B cell (primary cell): ENCODE data around the gene NRG2. TPM values are rescaled to one million over a fixed set of nuclear protein-coding genes. Genes with fewer than 3 reads are reported as not detected.

ENCODE experiments used
- ATAC-seq: fragments of 200-7000 bp; cut with Tn5 transposase; one replicate; pipeline ENCODE4 v1.10.0; 2021; ENCODE audit warnings: low read depth, mild to moderate bottlenecking, moderate number of reproducible peaks, moderate library complexity
- CTCF ChIA-PET: fragments of 350-600 bp; sonication (Branson Sonifier 250); formaldehyde crosslinking; loops from one replicate; lab custom pipeline; 2021; ENCODE audit warnings: antibody characterized with exemption, inconsistent platforms; lab: Charles Lee
- POLR2A ChIA-PET: fragments of 350-600 bp; sonication (Branson Sonifier 250); formaldehyde crosslinking; loops from one replicate; lab custom pipeline; 2021; ENCODE audit warnings: antibody characterized with exemption; lab: Charles Lee
- DNase-seq: peaks from one replicate; pipeline ENCODE4 v3.0.0; 2013
- H2AFZ ChIP-seq: 2 replicates; pipeline ENCODE4 v1.6.1; 2012; ENCODE audit warnings: mild to moderate bottlenecking, low read depth, low read length; ENCODE audit not compliant: insufficient read depth, poor library complexity, severe bottlenecking
- H3K27ac ChIP-seq, 2 donors: 1 replicate in 1 of 2; 2 replicates in 1 of 2; pipeline ENCODE4 v1.5.1; 2012 to 2013; ENCODE audit warnings: low read length in 2 of 2, mild to moderate bottlenecking in 2 of 2, moderate library complexity in 1 of 2
- H3K27me3 ChIP-seq, 4 experiments: fragments of 200-600 bp in 1 of 4; sonication (generic) in 1 of 4; replicated peaks in 1 of 4; 1 replicate in 2 of 4; 2 replicates in 2 of 4; pipeline versions ENCODE4 v1.6.1 to v1.7.0; 2013 to 2016; ENCODE audit warnings: low read length in 3 of 4, mild to moderate bottlenecking in 2 of 4, mixed read lengths in 1 of 4, moderate library complexity in 1 of 4; ENCODE audit not compliant: insufficient read depth in 4 of 4, control insufficient read depth in 3 of 4; ENCODE audit errors: control extremely low read depth in 1 of 4
- H3K36me3 ChIP-seq, 2 experiments: replicated peaks in 1 of 2; 1 replicate in 1 of 2; 2 replicates in 1 of 2; pipeline versions ENCODE4 v1.6.1 to v1.7.1; 2013; ENCODE audit warnings: low read length in 1 of 2; ENCODE audit not compliant: insufficient read depth in 2 of 2, control insufficient read depth in 1 of 2; ENCODE audit errors: control extremely low read depth in 1 of 2, extremely low read depth in 1 of 2
- H3K4me1 ChIP-seq, 2 donors: fragments of 200-600 bp in 1 of 2; sonication (generic) in 1 of 2; 1 replicate in 1 of 2; 2 replicates in 1 of 2; pipeline versions ENCODE4 v1.5.1 to v1.6.1; 2013 to 2017; ENCODE audit warnings: low read length in 2 of 2; ENCODE audit not compliant: control insufficient read depth in 2 of 2, insufficient read depth in 2 of 2
- H3K4me2 ChIP-seq: replicated peaks from 2 replicates; pipeline ENCODE3; 2012; ENCODE audit warnings: mild to moderate bottlenecking, low read depth, low read length; ENCODE audit not compliant: poor library complexity, severe bottlenecking
- H3K4me3 ChIP-seq, 5 experiments: fragments of 200-600 bp in 1 of 5; sonication (generic) in 1 of 5; 1 replicate in 3 of 5; 2 replicates in 2 of 5; pipeline versions ENCODE4 v1.5.1 to v1.7.0; 2011 to 2016; ENCODE audit warnings: low read length in 4 of 5, mild to moderate bottlenecking in 4 of 5, low read depth in 2 of 5, control low read depth in 1 of 5, moderate library complexity in 1 of 5; ENCODE audit not compliant: insufficient read depth in 1 of 5; ENCODE audit errors: control extremely low read depth in 1 of 5, extremely low read depth in 1 of 5
- H3K79me2 ChIP-seq: fragments of 200-600 bp; sonication (generic); one replicate; pipeline ENCODE4 v1.6.0; 2016; ENCODE audit warnings: low read length; ENCODE audit not compliant: control insufficient read depth, insufficient read depth
- H3K9ac ChIP-seq: fragments of 200-600 bp; sonication (generic); 2 replicates; pipeline ENCODE4 v1.6.1; 2017; ENCODE audit warnings: mild to moderate bottlenecking, low read length, moderate library complexity
- H3K9me3 ChIP-seq, 3 donors: one replicate each; pipeline versions ENCODE4 v1.6.1 to v1.7.1; 2013; ENCODE audit warnings: low read length in 2 of 3; ENCODE audit not compliant: control insufficient read depth in 2 of 3, insufficient read depth in 1 of 3; ENCODE audit errors: control extremely low read depth in 1 of 3
- H4K20me1 ChIP-seq: 2 replicates; pipeline ENCODE4 v1.6.0; 2012; ENCODE audit warnings: mild to moderate bottlenecking, low read length; ENCODE audit not compliant: insufficient read depth, control insufficient read depth, poor library complexity, severe bottlenecking
- H3K27ac Mint-ChIP-seq: one replicate; pipeline ENCODE4 v1.8.0; 2021; ENCODE audit warnings: mixed read lengths
- H3K27me3 Mint-ChIP-seq: one replicate; pipeline ENCODE4 v1.8.0; 2021; ENCODE audit warnings: mixed read lengths
- H3K4me1 Mint-ChIP-seq: one replicate; pipeline ENCODE4 v1.8.0; 2021; ENCODE audit warnings: mixed read lengths
- H3K4me3 Mint-ChIP-seq: one replicate; pipeline ENCODE4 v1.8.0; 2021; ENCODE audit warnings: mixed read lengths
- H3K9me3 Mint-ChIP-seq: one replicate; pipeline ENCODE4 v1.8.0; 2022; ENCODE audit warnings: mixed read lengths; ENCODE audit not compliant: insufficient read depth
- CTCF ChIP-seq: fragments of 200-600 bp; IDR thresholded peaks from one replicate; pipeline ENCODE4 v1.8.0; 2022; ENCODE audit warnings: antibody characterized with exemption, mild to moderate bottlenecking
- EZH2 ChIP-seq: IDR thresholded peaks from 2 replicates; pipeline ENCODE4 v1.6.1; 2012; ENCODE audit warnings: borderline replicate concordance, low read depth, mild to moderate bottlenecking, moderate library complexity, low read length; ENCODE audit not compliant: insufficient read depth, poor library complexity, severe bottlenecking
- WGBS: methylation state at CpG from one replicate; pipeline ENCODE4 v1.1.5; 2013; ENCODE audit warnings: missing lambda C conversion rate; ENCODE audit not compliant: insufficient coverage; 5-methylcytosine and 5-hydroxymethylcytosine counted together
- intact Hi-C: fragments of 100-400 bp; cut with micrococcal nuclease; formaldehyde crosslinking; loops from one replicate; pipeline ENCODE4 v1.10.0; 2022
- polyA plus RNA-seq: library from polyadenylated mRNA; depleted of rRNA; stranded (reverse); fragments of >200 nt; gene quantifications from 2 replicates; pipeline ENCODE4 v1.2.3, GENCODE V29; 2012
- total RNA-seq, 2 donors: library from RNA; stranded (reverse); fragments of 120-200 nt in 1 of 2; gene quantifications; 1 replicate in 1 of 2; 2 replicates in 1 of 2; pipeline versions ENCODE4 v1.2.3 to v1.2.4, GENCODE V29; 2013 to 2022

The NRG2 gene
- total and polyA plus RNA-seq, 2 donors (not counting 1 experiment from before 2014, with no cell fraction given): 0.13 to 0.15 TPM

- H3K27ac Mint-ChIP-seq: no peak overlapping the region
- peak overlapping the region in 2 of 5 experiments; percentile 54 to 65 for H3K4me3 ChIP-seq
- no peaks in the 10 kb centered on the region for H4K20me1 ChIP-seq
- H3K9me3 Mint-ChIP-seq: no peaks in the 10 kb centered on the region
- POLR2A ChIA-PET: interaction anchor here (1.0 kb wide), 1 partner anchor 554 kb away, joined by 3 read pairs; the partner anchor contains the start of gene MATR3
- peaks cover 24% of the 10 kb centered on the region for H3K27me3 Mint-ChIP-seq
- WGBS: 34% methylated on average over 8 of the region's 10 CpGs
- H2AFZ ChIP-seq: no peak overlapping the region
- intact Hi-C loops: loop anchor here (5.0 kb wide), 3 partner anchors 215 to 1635 kb away; partner anchors contain the start of gene CDC23
- no peaks in the 10 kb centered on the region for H3K9me3 ChIP-seq
- DNase-seq (peak; percentile 46), ATAC-seq (no peak)
- CTCF ChIA-PET: interaction anchor here (0.6 to 3.9 kb wide), 5 partner anchors 27 to 83 kb away, joined by 3 to 21 read pairs (median 3); no protein-coding TSS in a partner anchor
- H3K9ac ChIP-seq: no peak overlapping the region
- peak overlapping the region; percentile 62 for H3K4me3 Mint-ChIP-seq
- peaks cover 15% of the 10 kb centered on the region for H3K4me1 Mint-ChIP-seq
- H3K27ac ChIP-seq: no peak overlapping the region
- H3K36me3 ChIP-seq: no peaks in the 10 kb centered on the region
- no peak for TF ChIP-seq CTCF
- no peak for TF ChIP-seq EZH2
- H3K4me1 ChIP-seq: peaks cover 8 to 16% of the 10 kb centered on the region in 2 donors
- H3K27me3 ChIP-seq: peaks cover 0 to 36% (median 18%) of the 10 kb centered on the region in 4 experiments
- peak overlapping the region; percentile 93 for H3K4me2 ChIP-seq
- no peaks in the 10 kb centered on the region for H3K79me2 ChIP-seq
Measured at GRCh38 chr5:139847091-139847490, 196.0 kb downstream of the NRG2 start.

GRCh38 chr5:139845846-139846681 is 197.0 kb downstream of the NRG2 start:
- H3K27me3 Mint-ChIP-seq: peaks cover 25% of the 10 kb centered on the region

More at GRCh38 chr5:139845846-139846681, 197.0 kb downstream of the NRG2 start:
- Histone ChIP-seq H2AFZ (no peak overlapping the region), H4K20me1 (no peaks in the 10 kb centered on the region), H3K4me2 (no peak overlapping the region), H3K4me1 (peaks cover 8 to 16% of the 10 kb centered on the region in 2 donors), H3K27me3 (peaks cover 0 to 36% (median 18%) of the 10 kb centered on the region in 4 experiments), H3K27ac (no peak overlapping the region), H3K4me3 (no peak overlapping the region), H3K9me3 (no peaks in the 10 kb centered on the region), H3K9ac (no peak overlapping the region), H3K79me2 (no peaks in the 10 kb centered on the region), H3K36me3 (no peaks in the 10 kb centered on the region)
- H3K27ac Mint-ChIP-seq: no peak overlapping the region
- DNase-seq (no peak), ATAC-seq (no peak)
- no peak for TF ChIP-seq CTCF
- no peak for TF ChIP-seq EZH2
- no peaks in the 10 kb centered on the region for H3K9me3 Mint-ChIP-seq
- ChIA-PET POLR2A (interaction anchor here (0.6 kb wide), 1 partner anchor 50 kb away, joined by 4 read pairs; the partner anchor contains the start of gene PSD2), CTCF (interaction anchor here (1.0 to 4.5 kb wide), 5 partner anchors 58 to 423 kb away, joined by 4 to 44 read pairs (median 5); no protein-coding TSS in a partner anchor)
- H3K4me3 Mint-ChIP-seq: peak overlapping the region; percentile 62
- intact Hi-C loops: loop anchor here (2.0 to 5.0 kb wide), 4 partner anchors 214 to 1634 kb away; partner anchors contain the start of gene CDC23
- peaks cover 15% of the 10 kb centered on the region for H3K4me1 Mint-ChIP-seq
- 92% methylated on average over 10 of the region's 18 CpGs for WGBS
